HG03103 (cell line): ENCODE data around the gene MTMR3.

ENCODE experiments used
- ATAC-seq: cut with Tn5 transposase; IDR thresholded peaks from one replicate; pipeline ENCODE4 v1.9.1; 2021; ENCODE audit warnings: low read depth; ENCODE audit not compliant: unreplicated experiment

The MTMR3 gene

DNA sequence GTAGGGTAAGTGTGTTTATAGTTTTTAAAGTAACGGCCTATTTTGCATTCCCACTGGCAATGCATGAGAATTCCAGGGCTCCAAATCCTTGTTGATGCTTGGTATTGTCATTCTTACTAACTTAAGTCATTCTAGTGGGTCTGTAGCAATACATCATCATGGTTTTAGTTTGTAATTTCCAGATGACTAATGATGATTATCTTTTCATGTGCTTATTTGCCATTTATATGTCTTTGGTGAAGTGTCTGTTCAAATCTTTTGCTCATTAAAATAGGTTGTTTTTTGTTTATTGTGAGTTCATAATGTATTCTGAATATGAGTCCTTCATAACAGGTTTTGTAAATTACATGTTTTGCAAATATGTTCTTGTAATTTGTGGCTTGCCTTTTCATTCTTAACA is 31.2 kb downstream of the MTMR3 start:
- ATAC-seq: no peak

DNA sequence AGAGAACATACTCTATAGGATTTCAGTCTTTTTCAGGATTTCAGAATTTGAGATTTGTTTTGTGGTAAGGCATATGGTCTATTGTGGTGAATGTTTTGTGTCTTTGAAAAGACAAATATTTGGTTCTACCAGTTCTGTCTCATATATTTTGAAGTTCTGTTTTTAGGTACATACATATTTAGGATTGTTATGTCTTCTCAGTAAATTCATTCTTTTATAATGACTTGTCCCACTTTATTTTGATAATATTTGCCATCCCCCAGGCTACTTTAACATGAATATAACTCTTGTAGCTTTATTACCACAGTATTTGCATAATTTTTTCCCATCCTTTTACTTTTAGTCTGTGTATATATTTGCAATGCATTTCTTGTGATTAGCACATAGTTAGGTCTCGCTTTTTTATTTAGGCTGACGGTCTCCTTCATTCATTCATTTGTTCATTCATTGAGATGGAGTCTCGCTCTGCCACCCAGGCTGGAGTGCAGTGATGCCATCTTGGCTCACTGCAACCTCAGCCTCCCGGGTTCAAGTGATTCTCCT is 32.1 kb downstream of the MTMR3 start:
- ATAC-seq: no peak

DNA sequence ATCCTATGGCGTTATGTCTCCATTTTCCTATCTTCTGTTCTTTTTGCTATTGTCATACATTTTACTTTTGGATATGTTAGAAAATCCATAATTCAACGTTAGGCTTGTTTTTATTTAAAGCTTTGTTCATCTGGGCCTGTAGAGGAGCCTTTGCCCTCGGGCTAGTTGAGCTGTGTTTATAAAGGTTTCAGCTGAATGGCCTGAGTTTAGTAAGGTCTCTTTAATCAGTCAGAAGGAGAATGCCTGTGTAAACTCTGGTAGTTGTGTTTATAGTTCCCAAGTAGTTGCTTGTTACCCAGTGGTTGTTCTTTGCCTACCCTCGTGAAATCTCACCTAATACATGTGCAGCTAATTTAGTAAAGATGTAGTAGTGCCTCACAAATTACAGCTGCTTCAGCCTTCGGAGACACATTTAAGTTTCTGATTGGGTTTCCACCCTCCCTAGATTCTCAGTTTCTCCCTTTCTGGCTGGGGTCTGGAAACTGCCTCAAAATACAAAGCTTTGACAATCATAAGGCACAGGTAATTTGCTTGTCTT is 33.1 kb downstream of the MTMR3 start:
- no peak for ATAC-seq

DNA sequence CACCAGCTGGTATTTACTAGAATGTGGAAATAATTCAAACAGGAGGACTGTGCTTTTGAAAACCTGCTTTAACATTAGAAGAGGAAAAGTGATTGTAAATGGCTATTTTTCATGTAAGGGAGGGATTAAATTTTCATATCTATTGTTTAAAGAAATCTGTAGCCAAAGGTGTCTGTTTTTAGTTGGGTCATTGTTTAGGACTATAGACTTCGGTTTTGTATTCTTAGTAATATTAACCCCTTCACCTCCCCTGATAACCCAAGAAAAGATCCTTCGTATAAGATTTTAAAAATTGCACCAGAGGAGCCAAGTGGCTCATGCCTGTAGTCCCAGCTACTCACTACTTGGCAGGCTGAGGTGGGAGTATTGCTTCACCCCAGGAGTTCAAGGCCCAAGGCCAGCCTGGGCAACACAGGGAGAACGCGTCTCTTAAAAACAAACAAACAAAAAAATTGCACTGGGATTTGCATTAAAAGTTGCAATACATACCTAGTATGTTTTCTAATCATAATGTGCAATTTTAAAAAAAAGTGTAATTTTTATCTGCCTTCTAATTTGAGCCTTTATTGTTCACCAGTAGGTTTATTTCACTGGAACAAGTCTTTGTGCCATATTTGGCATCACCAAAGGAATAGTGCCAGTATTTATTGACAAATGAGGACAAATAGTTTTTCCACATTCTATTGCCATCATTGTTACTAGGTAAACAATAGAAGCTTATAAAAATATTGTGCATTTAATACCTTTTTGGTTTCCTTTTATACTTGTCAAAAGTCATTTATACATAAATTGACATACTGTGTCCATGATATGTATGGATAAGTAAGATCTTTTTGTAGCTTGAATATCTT is 34.3 kb downstream of the MTMR3 start:
- no peak for ATAC-seq

DNA sequence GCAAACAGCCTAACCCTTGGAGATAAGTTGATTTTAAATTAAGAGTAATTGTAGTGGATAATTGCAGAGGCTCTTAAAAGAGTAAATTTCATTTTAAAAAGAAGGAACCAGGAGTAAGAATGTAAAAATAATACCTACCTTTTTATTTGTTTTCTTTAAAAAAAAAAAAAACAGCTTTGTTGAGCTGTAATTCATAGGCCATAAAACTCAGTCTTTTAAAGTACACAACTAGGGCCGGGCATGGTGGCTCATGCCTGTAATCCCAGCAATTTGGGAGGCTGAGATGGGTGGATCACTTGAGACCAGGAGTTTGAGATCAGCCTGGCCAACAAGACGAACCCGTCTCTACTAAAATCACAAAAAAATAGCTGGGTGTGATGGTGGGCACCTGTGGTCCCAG is 42.4 kb downstream of the MTMR3 start:
- ATAC-seq: no peak

DNA sequence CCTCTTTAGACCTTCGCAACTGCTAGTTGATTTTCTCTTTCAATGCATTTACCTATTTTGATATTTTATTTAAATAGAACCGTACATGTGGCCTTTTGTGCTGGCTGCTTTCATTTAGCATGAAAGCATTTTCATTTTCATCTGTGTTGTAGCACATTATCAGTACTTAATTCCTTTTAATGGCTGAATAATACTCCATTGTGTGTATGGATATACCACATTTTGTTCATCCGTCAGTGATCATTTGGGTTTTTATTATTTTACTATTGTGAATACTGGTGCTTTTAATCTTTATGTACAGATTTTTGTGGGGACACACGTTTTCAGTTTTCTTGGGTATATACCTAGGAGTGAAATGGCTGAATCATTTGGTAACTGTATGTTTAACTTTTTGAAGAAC is 43.1 kb downstream of the MTMR3 start:
- ATAC-seq: no peak

DNA sequence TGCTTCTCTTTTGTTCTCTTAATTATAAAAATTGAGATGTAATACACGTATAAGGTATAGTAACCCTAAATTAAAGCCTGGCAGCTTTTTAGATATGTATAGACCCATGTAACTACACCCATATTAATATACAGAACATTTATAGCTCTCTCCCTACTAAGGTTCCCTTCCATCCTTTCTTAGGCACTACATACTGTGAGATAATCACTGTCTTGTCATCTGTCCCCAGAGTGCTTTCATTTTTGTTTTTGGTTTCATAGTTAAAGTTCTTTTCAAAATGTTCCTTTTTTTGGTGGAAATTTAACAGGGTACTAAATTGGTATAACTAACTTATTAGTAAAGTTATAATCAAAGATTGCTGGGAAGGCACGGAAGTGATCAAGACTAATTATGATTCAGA is 49.2 kb downstream of the MTMR3 start:
- no peak for ATAC-seq

DNA sequence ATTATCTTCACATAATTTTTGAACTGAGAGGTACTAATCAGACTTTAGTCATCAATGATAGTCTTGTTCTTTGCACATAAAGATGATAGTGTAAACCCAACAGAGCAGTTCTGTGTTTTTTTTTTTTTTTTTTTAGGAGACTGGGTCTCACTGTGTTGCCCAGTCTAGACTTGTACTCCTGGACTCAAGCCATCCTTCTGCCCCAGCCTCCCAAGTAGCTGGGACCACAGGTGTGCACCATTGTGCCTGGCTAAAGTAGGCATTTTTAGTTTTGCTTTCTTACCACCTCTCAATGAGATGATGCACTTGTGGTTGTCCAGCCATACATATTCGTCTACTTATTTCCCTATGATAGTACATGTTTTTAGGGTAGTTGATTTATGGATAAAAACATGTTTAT is 50.6 kb downstream of the MTMR3 start:
- no peak for ATAC-seq

DNA sequence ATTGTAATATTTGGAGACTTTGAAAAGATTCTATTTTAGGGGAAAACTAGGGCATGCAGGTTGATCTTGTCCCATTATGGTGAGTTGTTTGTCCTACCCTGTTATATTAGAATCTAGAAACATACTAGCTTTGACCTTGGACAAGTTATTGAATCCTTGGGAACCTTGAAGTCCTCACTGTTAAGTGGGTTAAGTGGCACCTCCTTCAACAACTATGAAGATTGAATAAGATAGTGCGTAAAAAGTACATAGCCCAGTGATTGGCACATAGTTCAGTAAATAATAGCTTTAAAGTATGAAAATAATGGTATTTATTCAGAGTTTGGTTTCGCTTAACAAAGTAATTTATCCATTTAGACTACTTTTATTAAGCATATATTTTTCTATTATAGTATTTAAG is 51.6 kb downstream of the MTMR3 start:
- ATAC-seq: no peak

DNA sequence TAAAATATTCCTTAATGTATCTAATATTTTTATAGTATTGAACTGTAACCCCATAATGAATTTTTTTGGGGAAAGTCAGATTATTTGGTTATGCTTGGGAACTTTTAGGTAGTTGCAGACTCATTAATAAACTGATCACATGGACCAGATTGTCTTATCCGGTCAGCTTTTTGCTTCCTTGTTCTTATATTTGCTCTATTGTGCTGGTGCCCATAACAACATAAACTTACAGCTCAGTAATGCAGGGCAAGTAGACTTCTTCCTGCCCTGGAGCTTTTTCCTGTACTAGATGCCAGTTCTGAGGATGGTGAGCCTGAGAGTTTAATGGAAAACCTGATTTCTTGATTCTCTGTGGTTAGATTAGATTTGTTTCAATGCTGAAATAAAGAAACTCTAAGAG is 53.2 kb downstream of the MTMR3 start:
- no peak for ATAC-seq

DNA sequence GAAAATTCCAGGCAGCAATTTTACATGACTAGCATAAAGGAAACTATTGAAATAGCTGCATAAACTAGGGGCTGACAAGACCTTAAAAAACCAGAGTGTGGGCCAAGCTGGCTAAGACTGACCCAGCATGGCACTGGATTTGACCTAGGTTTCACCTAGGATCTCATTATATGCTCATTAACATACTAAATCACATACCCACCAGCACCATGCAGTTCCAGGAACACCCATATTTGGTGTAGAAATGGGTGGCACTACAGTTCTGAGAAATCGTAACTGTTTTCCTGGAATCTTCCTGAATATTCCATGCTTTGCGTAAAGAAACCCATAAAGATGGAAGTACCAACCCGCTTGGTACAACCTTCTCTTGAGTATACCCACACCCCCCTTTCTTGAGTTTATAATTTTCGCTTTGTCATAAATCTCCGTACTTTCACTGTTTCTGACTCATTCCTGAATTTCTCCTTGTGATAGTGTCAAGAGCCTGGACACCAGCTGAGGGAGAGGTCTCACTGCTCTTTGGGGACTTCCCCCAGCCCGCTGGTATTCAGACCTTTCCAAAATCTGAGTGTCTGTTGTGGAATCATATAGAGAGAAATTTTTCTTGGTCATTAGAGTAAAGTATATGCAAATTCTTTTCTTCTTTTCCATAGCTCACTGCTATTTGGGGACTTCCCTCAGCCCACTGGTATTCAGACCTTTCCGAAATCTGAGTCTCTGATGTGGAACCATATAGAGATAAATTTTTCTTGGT is 55.1 kb downstream of the MTMR3 start:
- ATAC-seq: no peak

DNA sequence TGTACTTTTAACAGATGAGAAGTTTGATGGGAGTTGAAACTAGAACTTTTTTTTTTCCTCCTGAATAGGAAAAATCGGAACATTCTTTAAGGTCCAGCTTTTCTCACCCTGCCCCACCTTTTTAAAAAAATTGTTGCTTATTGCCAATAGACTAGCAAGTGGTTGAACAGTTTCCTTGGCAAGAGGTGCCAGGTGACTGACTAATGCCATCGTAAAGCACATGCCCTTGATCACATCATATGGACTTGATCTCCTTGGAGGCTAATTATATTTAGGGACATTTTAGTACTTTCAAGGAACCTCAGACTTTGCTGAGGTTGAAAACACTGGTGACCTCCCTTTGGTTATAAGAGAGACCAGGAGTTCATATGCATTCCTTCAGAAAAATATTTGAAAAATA is 57.6 kb downstream of the MTMR3 start:
- no peak for ATAC-seq

DNA sequence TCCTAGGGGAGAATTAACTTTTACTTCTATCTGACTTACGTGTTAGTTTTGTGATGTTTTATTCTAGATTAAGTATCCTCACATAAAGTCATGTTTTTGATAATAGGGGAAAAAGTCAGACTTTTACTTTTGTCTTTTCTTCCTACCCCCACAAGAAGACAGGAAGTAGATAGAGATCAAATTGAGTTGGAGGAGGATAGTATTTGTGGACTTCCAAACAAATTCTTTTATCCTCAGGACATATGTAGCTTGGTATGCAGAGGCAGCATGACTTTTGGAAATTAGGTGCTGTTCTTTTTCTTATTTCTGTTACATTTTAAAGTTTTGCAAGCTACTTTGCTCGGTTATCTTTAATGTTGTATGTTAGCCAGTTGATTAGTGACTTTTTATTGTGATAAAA is 61.4 kb downstream of the MTMR3 start:
- no peak for ATAC-seq

DNA sequence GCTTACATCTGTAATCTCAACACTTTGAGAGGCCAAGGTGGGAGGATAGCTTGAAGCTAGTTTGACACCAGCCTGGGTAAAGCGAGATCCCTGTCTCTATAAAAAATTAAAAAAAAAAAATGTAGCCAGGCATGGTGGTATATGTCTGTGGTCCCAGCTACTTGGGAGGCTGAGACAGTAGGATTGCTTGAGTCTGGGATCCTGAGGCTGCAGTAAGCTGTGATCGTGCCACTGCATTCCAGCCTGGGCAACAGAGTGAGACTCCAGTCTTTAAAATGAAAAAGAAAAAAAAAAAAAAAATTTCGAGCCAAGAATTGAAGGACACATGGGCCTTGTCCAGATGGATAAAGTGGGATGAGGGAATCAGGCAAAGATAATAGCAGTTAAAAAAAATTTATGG is 62.5 kb downstream of the MTMR3 start:
- ATAC-seq: no peak

DNA sequence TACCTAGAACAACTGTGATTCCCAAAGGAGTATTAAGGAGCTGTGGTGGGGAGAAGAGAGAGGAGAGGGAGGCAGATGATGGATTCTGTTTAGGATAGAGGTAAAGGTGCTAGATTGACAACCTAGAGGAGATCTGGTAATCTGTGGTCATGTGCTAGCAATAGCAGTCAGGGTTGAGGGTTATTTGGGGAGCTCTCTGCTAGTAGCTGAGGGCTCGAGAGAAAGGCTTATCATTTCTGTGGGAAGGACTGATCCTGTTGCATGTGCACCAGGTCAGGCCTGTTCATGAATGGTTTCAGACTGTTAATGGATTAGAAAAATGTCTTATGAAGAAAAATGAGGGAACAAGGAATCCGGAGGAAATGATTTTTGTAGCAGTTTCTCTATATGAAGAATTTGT is 63.2 kb downstream of the MTMR3 start:
- ATAC-seq: no peak

DNA sequence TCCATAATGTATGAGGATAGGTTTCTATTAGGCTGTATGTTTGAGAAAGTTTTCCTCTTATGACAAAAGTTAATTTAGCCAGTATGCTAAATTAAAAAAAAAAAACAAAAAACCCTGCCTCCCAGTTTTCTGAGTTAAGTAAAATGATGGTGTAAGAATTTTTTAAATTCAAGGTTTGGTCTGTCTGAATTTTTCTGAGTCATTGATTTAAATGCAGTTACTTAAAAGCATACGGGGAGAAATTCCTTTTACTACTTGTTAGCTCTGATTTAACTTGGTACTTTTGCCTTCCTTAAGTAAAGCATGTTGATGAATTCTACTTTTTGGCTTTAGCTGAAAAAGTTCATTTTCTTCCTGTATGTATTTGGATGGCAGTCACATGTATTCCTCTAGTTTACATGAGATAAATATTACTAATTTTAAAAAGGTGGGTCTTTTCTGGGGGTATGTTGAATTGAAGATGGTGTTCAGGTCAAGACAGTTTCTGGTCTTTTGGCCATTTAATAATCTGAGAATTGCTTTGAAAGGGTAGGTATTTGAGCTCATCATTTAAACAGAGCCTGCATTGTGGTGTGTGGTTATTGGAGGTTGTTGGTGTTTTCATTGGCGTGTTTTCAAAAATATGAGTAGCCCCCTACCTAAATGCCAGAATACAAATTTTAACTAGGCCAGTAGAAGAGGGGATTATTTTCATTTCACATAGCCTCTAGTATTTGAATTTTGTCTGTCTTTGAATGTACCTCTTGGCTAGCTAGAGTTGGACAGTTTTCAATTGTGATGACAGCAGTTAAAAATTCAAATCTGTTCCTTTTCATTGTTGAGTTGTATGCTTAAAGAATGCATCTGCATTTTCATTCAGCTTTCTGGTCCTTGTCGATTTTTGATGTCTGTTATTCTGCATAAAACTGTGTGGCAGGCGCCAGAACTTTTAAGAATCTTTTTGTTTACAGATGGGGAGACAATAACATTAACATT is 64.7 kb downstream of the MTMR3 start:
- ATAC-seq: no peak

DNA sequence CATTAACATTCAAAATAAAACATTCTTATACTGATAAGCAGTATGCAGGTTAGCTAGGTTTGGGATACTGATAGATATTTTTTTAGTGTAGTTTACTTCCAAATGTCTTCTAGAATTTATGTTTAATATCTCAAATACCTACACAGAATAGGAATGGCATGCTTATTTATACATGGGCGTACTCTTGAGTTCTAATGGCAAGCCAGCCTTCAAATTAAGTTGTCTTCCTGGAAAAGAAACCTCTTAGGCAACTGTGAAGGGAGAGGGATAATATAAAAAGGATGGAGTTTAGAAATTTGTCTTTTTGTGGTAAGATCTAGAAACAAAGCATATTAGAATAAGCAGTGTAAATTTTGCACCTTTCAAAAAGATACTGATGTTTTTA is 65.4 kb downstream of the MTMR3 start:
- ATAC-seq: no peak

DNA sequence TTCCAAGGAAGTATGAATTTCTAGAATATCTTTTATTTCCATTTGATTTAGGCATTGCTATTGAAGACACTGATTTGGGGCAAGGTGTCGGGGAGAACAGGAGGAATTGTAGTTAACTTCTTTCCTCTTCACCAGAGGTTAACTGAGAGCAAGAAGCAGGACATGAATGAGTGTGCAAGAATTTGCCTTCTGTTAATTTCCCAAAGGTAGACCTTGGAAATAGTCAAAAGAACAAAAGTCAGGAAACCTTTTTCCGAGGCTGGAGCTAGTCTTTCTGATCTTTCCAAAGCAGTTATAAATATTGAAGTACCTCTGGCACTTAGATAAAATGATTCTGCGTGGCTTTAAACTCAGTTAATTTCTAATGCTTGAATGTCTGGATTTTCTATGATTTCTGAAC is 66.9 kb downstream of the MTMR3 start:
- no peak for ATAC-seq

DNA sequence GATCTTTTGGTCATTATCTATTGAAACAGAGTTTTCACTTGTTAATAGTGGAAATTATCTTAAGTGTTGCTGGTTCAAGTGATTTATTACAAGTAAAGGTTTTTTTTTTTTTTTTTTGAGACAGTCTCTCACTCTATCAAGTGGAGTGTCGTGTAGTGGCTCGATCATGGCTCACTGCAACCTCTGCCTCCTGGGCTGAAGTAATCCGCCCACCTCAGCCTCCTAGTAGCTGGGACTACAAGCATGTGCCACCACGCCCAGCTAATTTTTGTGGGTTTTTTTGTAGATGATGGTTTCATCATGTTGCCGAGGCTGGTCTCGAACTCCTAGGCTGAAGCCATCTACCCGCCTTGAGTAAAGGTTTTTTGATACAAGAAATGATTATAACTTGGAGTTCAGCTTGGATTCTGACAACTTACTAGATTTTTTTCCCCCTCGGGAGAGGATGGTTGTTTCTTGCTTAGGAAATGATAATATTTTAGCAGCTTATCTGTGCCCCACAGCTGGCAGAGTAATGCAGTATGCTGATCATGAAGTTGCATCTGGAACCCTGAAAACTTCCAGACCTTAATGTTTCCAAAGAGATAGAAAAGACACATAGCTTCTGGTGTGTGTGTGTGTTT is 68.9 kb downstream of the MTMR3 start:
- ATAC-seq: no peak
